Neural crest cell (in vitro differentiated cells): ENCODE data around the gene ENTPD3. TPM values are rescaled to one million over a fixed set of nuclear protein-coding genes. Genes with fewer than 3 reads are reported as not detected.

Experiments used
- DNase-seq: peaks from one replicate; pipeline ENCODE4 v3.0.0; 2021; ENCODE audit warnings: low read depth, mixed read lengths, low spot score
- H3K27ac Mint-ChIP-seq: one replicate; pipeline ENCODE4 v1.8.0; 2021; ENCODE audit warnings: mild to moderate bottlenecking, mixed read lengths; ENCODE audit not compliant: unreplicated experiment
- H3K27me3 Mint-ChIP-seq: 2 replicates; pipeline ENCODE4 v1.8.0; 2021; ENCODE audit warnings: low read depth, mild to moderate bottlenecking, mixed read lengths
- H3K36me3 Mint-ChIP-seq: 2 replicates; pipeline ENCODE4 v1.8.0; 2021; ENCODE audit warnings: low read depth, mild to moderate bottlenecking, mixed read lengths
- H3K4me1 Mint-ChIP-seq: 2 replicates; pipeline ENCODE4 v1.8.0; 2021; ENCODE audit warnings: mixed read lengths
- H3K4me3 Mint-ChIP-seq: one replicate; pipeline ENCODE4 v1.8.0; 2021; ENCODE audit warnings: mild to moderate bottlenecking, mixed read lengths
- H3K9me3 Mint-ChIP-seq: 2 replicates; pipeline ENCODE4 v1.8.0; 2021; ENCODE audit warnings: mixed read lengths
- CTCF ChIP-seq: fragments of 200-600 bp; sonication (generic); conservative IDR thresholded peaks from 2 replicates; pipeline ENCODE4 v1.5.0; 2021; ENCODE audit warnings: antibody characterized with exemption, mild to moderate bottlenecking
- total RNA-seq: library from RNA; stranded (reverse); gene quantifications from 2 replicates; pipeline ENCODE4 v1.2.1, GENCODE V29; 2021

ENTPD3 gene
- total RNA-seq, 1 donor from 2014 or later, result not detected

GRCh38 chr3:40355410-40355809 is 31.6 kb upstream of the ENTPD3 start:
- no peak overlapping the region for H3K27ac Mint-ChIP-seq
- no peak for DNase-seq
- H3K4me1 Mint-ChIP-seq, result no peaks in the 10 kb centered on the region
- peaks cover 7% of the 10 kb centered on the region for H3K9me3 Mint-ChIP-seq
- TF ChIP-seq CTCF, result no peak
- peaks cover 2% of the 10 kb centered on the region for H3K36me3 Mint-ChIP-seq
- H3K27me3 Mint-ChIP-seq, result peaks cover 25% of the 10 kb centered on the region
- no peak overlapping the region for H3K4me3 Mint-ChIP-seq

GRCh38 chr3:40358454-40358853 is 28.5 kb upstream of the ENTPD3 start:
- no peaks in the 10 kb centered on the region for H3K4me1 Mint-ChIP-seq
- no peak for TF ChIP-seq CTCF
- no peak overlapping the region for H3K27ac Mint-ChIP-seq
- no peak for DNase-seq
- H3K36me3 Mint-ChIP-seq, result no peaks in the 10 kb centered on the region
- no peak overlapping the region for H3K4me3 Mint-ChIP-seq
- H3K27me3 Mint-ChIP-seq, result peaks cover 25% of the 10 kb centered on the region
- no peaks in the 10 kb centered on the region for H3K9me3 Mint-ChIP-seq

GRCh38 chr3:40363674-40364073 is 23.3 kb upstream of the ENTPD3 start:
- no peak for DNase-seq
- no peaks in the 10 kb centered on the region for H3K4me1 Mint-ChIP-seq

GRCh38 chr3:40366203-40367162 is 20.5 kb upstream of the ENTPD3 start:
- H3K27me3 Mint-ChIP-seq, result peaks cover 9% of the 10 kb centered on the region
- no peak for DNase-seq
- H3K27ac Mint-ChIP-seq, result no peak overlapping the region
- H3K4me3 Mint-ChIP-seq, result no peak overlapping the region
- no peaks in the 10 kb centered on the region for H3K4me1 Mint-ChIP-seq
- H3K36me3 Mint-ChIP-seq, result no peaks in the 10 kb centered on the region
- no peak for TF ChIP-seq CTCF
- peaks cover 4% of the 10 kb centered on the region for H3K9me3 Mint-ChIP-seq

More at GRCh38 chr3:40363674-40364073, 23.3 kb upstream of the ENTPD3 start:
- TF ChIP-seq CTCF, result no peak
- H3K4me3 Mint-ChIP-seq, result no peak overlapping the region
- no peaks in the 10 kb centered on the region for H3K36me3 Mint-ChIP-seq
- H3K9me3 Mint-ChIP-seq, result no peaks in the 10 kb centered on the region
- H3K27me3 Mint-ChIP-seq, result peaks cover 3% of the 10 kb centered on the region
- no peak overlapping the region for H3K27ac Mint-ChIP-seq

- Mint-ChIP-seq H3K4me1 (no peaks in the 10 kb centered on the region), H3K27ac (no peak overlapping the region), H3K27me3 (peaks cover 11% of the 10 kb centered on the region), H3K9me3 (peaks cover 4% of the 10 kb centered on the region), H3K36me3 (no peaks in the 10 kb centered on the region), H3K4me3 (no peak overlapping the region)
- no peak for DNase-seq
- no peak for TF ChIP-seq CTCF
These were observed 17.3 kb upstream of the ENTPD3 start for GRCh38 chr3:40369716-40370115.
